ENCODE measurements around the gene MAPK14. TPM values are rescaled to one million over a fixed set of nuclear protein-coding genes. Genes with fewer than 3 reads are reported as not detected.

The MAPK14 gene
- total and polyA plus RNA-seq, 7 donors, result 30.8 to 91.1 (median 61.9) TPM

GRCh38 chr6:35993150-35993549 is 34.5 kb upstream of the MAPK14 start:
- Histone ChIP-seq H3K4me1 (no peaks in the 10 kb centered on the region), H3K27me3 (no peaks in the 10 kb centered on the region), H3K9me3 (no peaks in the 10 kb centered on the region), H3K27ac (no peak overlapping the region), H3K36me3 (no peaks in the 10 kb centered on the region), H3K4me3 (no peak overlapping the region)
- no peak for DNase-seq
- intact Hi-C loops (cut with DNase I), result no loop called here
- WGBS, 2 donors, result 86 to 91% methylated on average over 3 of the region's 3 CpGs
- TF ChIP-seq POLR2AphosphoS5 (IDR thresholded peaks at IDR 0.05) (no peak), POLR2A (IDR thresholded peaks at IDR 0.05) (no peak), EP300 (IDR thresholded peaks at IDR 0.05) (no peak)
- TF ChIP-seq, protein P1, sequence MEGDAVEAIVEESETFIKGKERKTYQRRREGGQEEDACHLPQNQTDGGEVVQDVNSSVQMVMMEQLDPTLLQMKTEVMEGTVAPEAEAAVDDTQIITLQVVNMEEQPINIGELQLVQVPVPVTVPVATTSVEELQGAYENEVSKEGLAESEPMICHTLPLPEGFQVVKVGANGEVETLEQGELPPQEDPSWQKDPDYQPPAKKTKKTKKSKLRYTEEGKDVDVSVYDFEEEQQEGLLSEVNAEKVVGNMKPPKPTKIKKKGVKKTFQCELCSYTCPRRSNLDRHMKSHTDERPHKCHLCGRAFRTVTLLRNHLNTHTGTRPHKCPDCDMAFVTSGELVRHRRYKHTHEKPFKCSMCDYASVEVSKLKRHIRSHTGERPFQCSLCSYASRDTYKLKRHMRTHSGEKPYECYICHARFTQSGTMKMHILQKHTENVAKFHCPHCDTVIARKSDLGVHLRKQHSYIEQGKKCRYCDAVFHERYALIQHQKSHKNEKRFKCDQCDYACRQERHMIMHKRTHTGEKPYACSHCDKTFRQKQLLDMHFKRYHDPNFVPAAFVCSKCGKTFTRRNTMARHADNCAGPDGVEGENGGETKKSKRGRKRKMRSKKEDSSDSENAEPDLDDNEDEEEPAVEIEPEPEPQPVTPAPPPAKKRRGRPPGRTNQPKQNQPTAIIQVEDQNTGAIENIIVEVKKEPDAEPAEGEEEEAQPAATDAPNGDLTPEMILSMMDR (IDR thresholded peaks at IDR 0.05), result no peak

DNA sequence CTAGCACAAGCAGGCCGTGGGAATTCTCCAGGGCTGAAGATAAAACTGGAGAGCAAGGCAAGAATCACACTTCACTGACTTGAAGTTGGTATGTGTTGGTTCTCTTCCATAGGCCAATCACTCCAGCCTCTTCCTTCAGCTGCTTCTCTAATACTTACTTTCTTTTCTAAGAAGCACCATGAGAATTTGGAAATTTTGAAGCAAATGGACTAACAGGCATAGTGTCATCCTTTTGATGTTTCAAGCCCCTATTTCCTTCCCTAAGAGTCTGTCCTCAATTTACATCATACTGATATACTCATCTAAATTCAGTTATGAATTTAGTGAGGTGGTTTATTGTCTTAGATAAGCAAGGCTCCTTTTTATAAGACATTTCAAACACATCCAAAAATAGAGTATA is 27.2 kb upstream of the MAPK14 start:
- no peaks in the 10 kb centered on the region for H3K4me1 ChIP-seq
- TF ChIP-seq POLR2AphosphoS5 (IDR thresholded peaks at IDR 0.05) (no peak), POLR2A (IDR thresholded peaks at IDR 0.05) (no peak), EP300 (IDR thresholded peaks at IDR 0.05) (no peak)
- TF ChIP-seq, protein P1 (IDR thresholded peaks at IDR 0.05), result no peak
- H3K36me3 ChIP-seq, result no peaks in the 10 kb centered on the region
- no peaks in the 10 kb centered on the region for H3K9me3 ChIP-seq
- WGBS, 2 donors, result 82 to 92% methylated on average over 1 of the region's 1 CpG
- H3K27me3 ChIP-seq, result no peaks in the 10 kb centered on the region
- intact Hi-C loops (cut with DNase I), result no loop called here
- H3K27ac ChIP-seq, result no peak overlapping the region
- no peak overlapping the region for H3K4me3 ChIP-seq
- no peak for DNase-seq

DNA sequence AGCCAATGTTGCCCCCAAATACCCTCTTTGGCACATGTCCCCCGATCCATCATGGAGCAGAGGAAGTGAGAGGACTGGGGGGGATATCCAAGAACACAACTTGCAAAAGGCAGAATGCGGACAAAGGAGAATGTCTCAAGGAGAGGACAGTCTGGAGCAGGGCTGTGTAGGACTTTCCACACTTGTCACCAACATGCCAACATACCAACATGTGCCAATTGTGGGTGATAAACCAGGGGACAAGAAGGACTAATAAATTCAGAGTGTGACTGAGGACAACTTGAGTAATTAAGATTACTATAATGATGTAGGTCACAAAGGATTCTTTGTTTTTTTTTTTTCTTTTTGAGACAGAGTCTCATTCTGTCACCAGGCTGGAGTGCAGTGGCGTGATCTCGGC is 11.9 kb upstream of the MAPK14 start:
- no peak overlapping the region for H3K4me3 ChIP-seq
- no peaks in the 10 kb centered on the region for H3K36me3 ChIP-seq
- TF ChIP-seq POLR2A (IDR thresholded peaks at IDR 0.05) (no peak), EP300 (IDR thresholded peaks at IDR 0.05) (no peak), POLR2AphosphoS5 (IDR thresholded peaks at IDR 0.05) (no peak)
- TF ChIP-seq, protein P1 (IDR thresholded peaks at IDR 0.05), result no peak
- intact Hi-C loops (cut with DNase I), result no loop called here
- WGBS, 2 donors, result 35 to 71% methylated on average over 4 of the region's 4 CpGs
- no peaks in the 10 kb centered on the region for H3K4me1 ChIP-seq
- no peaks in the 10 kb centered on the region for H3K9me3 ChIP-seq
- DNase-seq, result no peak
- no peak overlapping the region for H3K27ac ChIP-seq
- no peaks in the 10 kb centered on the region for H3K27me3 ChIP-seq

DNA sequence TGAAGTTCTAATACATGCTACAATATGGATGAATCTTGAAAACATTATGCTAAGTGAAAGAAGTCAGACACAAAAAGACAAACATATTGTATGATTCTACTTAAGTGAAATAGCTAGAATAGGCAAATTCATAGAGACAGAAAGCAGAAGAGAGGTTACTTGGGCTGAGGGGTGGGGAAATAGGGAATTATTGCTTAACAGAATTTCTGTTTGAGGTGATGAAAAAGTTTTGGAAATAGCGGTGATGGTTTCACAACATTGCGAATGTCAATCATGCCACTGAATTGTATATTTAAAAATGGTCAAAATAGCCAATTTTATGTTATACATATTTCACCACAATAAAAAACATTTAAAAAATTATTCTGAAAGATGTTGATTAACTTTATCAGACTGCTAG is 9.3 kb upstream of the MAPK14 start:
- H3K27ac ChIP-seq, result no peak overlapping the region
- peaks cover 0 to 14% (median 0%) of the 10 kb centered on the region in 3 donors for H3K27me3 ChIP-seq
- no peak overlapping the region for H3K4me3 ChIP-seq
- H3K36me3 ChIP-seq, result no peaks in the 10 kb centered on the region
- intact Hi-C loops (cut with DNase I), result no loop called here
- DNase-seq, result no peak
- WGBS, 2 donors, result 69 to 95% methylated on average over 2 of the region's 2 CpGs
- TF ChIP-seq EP300 (IDR thresholded peaks at IDR 0.05) (no peak), POLR2A (IDR thresholded peaks at IDR 0.05) (no peak), POLR2AphosphoS5 (IDR thresholded peaks at IDR 0.05) (no peak)
- TF ChIP-seq, protein P1 (IDR thresholded peaks at IDR 0.05), result no peak
- no peaks in the 10 kb centered on the region for H3K4me1 ChIP-seq
- no peaks in the 10 kb centered on the region for H3K9me3 ChIP-seq

DNA sequence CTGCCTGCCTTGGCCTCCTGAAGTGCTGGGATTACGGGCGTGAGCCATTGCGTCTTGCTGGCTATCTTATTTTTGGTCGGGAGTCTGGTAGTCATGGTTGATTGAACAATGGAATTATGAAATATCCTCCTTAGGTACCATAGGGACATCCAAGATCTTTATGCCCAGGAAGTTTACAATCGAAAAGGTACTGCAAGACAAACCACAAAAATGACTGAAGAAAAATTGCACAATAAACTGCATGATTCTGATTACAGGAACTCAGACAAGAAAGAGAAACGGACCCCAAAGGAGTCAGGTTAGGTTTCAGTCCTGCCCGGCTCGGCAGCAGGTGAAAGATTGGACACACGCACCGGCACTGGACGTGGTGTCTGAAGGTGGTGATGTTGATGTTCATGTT is 8.4 kb upstream of the MAPK14 start:
- H3K4me3 ChIP-seq, result no peak overlapping the region
- TF ChIP-seq POLR2AphosphoS5 (IDR thresholded peaks at IDR 0.05), result no peak
- no peak for TF ChIP-seq POLR2A (IDR thresholded peaks at IDR 0.05)
- TF ChIP-seq, protein P1 (IDR thresholded peaks at IDR 0.05), result no peak
- TF ChIP-seq EP300 (IDR thresholded peaks at IDR 0.05), result no peak
- peaks cover under 1 to 22% (median under 1%) of the 10 kb centered on the region in 3 donors for H3K27me3 ChIP-seq
- no peaks in the 10 kb centered on the region for H3K36me3 ChIP-seq
- H3K4me1 ChIP-seq, result peaks cover 0 to 2% (median under 1%) of the 10 kb centered on the region in 4 donors
- DNase-seq, result no peak
- H3K27ac ChIP-seq, result no peak overlapping the region
- 90 to 93% methylated on average over 11 of the region's 11 CpGs for WGBS, 2 donors
- H3K9me3 ChIP-seq, result no peaks in the 10 kb centered on the region
- intact Hi-C loops (cut with DNase I), result no loop called here
